ENCODE data around the gene CST11. TPM values are rescaled to one million over a fixed set of nuclear protein-coding genes. Genes with fewer than 3 reads are reported as not detected.
A peak's percentile ranks its signal among the peaks of the same experiment; 100 is the strongest.

The CST11 gene
- total and polyA plus RNA-seq, 4 donors, result not detected

GRCh38 chr20:23437126-23437899, 15.4 kb downstream of the CST11 start (continued):
- TF ChIP-seq REST (IDR thresholded peaks at IDR 0.05) (no peak), MAX (IDR thresholded peaks at IDR 0.05) (no peak), GABPA (IDR thresholded peaks at IDR 0.05 in 1 of 2, conservative IDR thresholded peaks at IDR 0.05 in 1 of 2) (no peak), ZBTB33 (IDR thresholded peaks at IDR 0.05) (no peak), RXRA (IDR thresholded peaks at IDR 0.05) (no peak), SP1 (IDR thresholded peaks at IDR 0.05) (no peak)

GRCh38 chr20:23436681-23437080, 16.0 kb downstream of the CST11 start:
- WGBS, result 60% methylated on average over 3 of the region's 3 CpGs
- Histone ChIP-seq H3K27ac (ENCODE audit: low read depth in 1 of 2, low read length in 2 of 2) (peak overlapping the region; percentile 43 to 73), H3K36me3 (ENCODE audit: control insufficient read depth in 4 of 4, insufficient read depth in 3 of 4, low read depth in 1 of 4, low read length in 3 of 4) (no peaks in the 10 kb centered on the region), H3K4me3 (ENCODE audit: low read depth in 1 of 3, low read length in 3 of 3) (no peak overlapping the region), H3K9me3 (ENCODE audit: control insufficient read depth in 4 of 4, low read length in 3 of 4) (no peaks in the 10 kb centered on the region), H3K9ac (ENCODE audit: low read depth in 1 of 2, low read length in 2 of 2) (peak overlapping the region in 1 of 2 donors; percentile 10), H3K4me1 (ENCODE audit: control insufficient read depth in 4 of 4, insufficient read depth in 4 of 4, low read length in 3 of 4) (peaks cover 3 to 16% (median 13%) of the 10 kb centered on the region in 4 donors), H3K27me3 (ENCODE audit: control insufficient read depth in 4 of 4, insufficient read depth in 4 of 4, low read length in 3 of 4) (no peaks in the 10 kb centered on the region)
- no peak for DNase-seq (ENCODE audit: low spot score)
- no peak for TF ChIP-seq HNF4A (conservative IDR thresholded peaks at IDR 0.05)
- TF ChIP-seq TAF1 (conservative IDR thresholded peaks at IDR 0.05), result no peak
- no peak for TF ChIP-seq RXRA (IDR thresholded peaks at IDR 0.05)
- TF ChIP-seq ATF3 (IDR thresholded peaks at IDR 0.05), result no peak
- no peak for TF ChIP-seq FOXA1 (IDR thresholded peaks at IDR 0.05)
- TF ChIP-seq EGR1 (IDR thresholded peaks at IDR 0.05; ENCODE audit: low read depth in 2 of 2), result no peak
- no peak for TF ChIP-seq FOXA2 (IDR thresholded peaks at IDR 0.05)
- no peak for TF ChIP-seq ZBTB33 (IDR thresholded peaks at IDR 0.05)
- no peak for TF ChIP-seq CTCF (IDR thresholded peaks at IDR 0.05; ENCODE audit: low read depth, low read length, missing input control)
- TF ChIP-seq REST (IDR thresholded peaks at IDR 0.05), result no peak
- TF ChIP-seq NR2F2 (IDR thresholded peaks at IDR 0.05), result no peak
- TF ChIP-seq GABPA (IDR thresholded peaks at IDR 0.05 in 1 of 2, conservative IDR thresholded peaks at IDR 0.05 in 1 of 2), result no peak
- no peak for TF ChIP-seq JUND (IDR thresholded peaks at IDR 0.05)
- TF ChIP-seq RAD21 (IDR thresholded peaks at IDR 0.05), result no peak
